DOHH2 (cell line): Measurements from ENCODE around the gene SHISA6.

ENCODE experiments used
- H3F3A ChIP-seq: fragments of 200-600 bp; sonication (generic), shearing (Covaris generic); 2 replicates; pipeline ENCODE4 v1.6.0; 2016; ENCODE audit warnings: antibody characterized with exemption, mild to moderate bottlenecking; ENCODE audit not compliant: control insufficient read depth, insufficient read depth
- H3K27ac ChIP-seq: fragments of 200-600 bp; sonication (generic); 2 replicates; pipeline ENCODE4 v1.5.1; 2014; ENCODE audit warnings: low read depth, mild to moderate bottlenecking, low read length, moderate library complexity
- H3K27me3 ChIP-seq: fragments of 200-600 bp; sonication (generic); 2 replicates; pipeline ENCODE4 v1.6.1; 2014; ENCODE audit warnings: mild to moderate bottlenecking, low read length, mixed read lengths; ENCODE audit not compliant: control insufficient read depth
- H3K36me3 ChIP-seq: fragments of 200-600 bp; sonication (generic); 2 replicates; pipeline ENCODE4 v1.6.1; 2014; ENCODE audit warnings: mild to moderate bottlenecking, low read length, moderate library complexity, mixed read lengths; ENCODE audit not compliant: control insufficient read depth
- H3K4me1 ChIP-seq: fragments of 200-600 bp; sonication (generic); 2 replicates; pipeline ENCODE4 v1.6.1; 2014; ENCODE audit warnings: mild to moderate bottlenecking, low read length, mixed read lengths; ENCODE audit not compliant: control insufficient read depth
- H3K4me2 ChIP-seq: fragments of 200-600 bp; sonication (generic); 2 replicates; pipeline ENCODE4 v1.6.0; 2014; ENCODE audit warnings: mild to moderate bottlenecking, low read length, moderate library complexity
- H3K4me3 ChIP-seq: fragments of 200-600 bp; sonication (generic); 2 replicates; pipeline ENCODE4 v1.5.1; 2014; ENCODE audit warnings: mild to moderate bottlenecking, low read length, mixed read lengths
- H3K79me2 ChIP-seq: fragments of 200-600 bp; sonication (generic); 2 replicates; pipeline ENCODE4 v1.6.1; 2014; ENCODE audit warnings: mild to moderate bottlenecking, low read length, mixed read lengths; ENCODE audit not compliant: control insufficient read depth
- H3K9me2 ChIP-seq: fragments of 200-600 bp; sonication (generic); replicated peaks from 2 replicates; pipeline ENCODE4 v1.6.1; 2014; ENCODE audit warnings: mild to moderate bottlenecking, low read length, mixed read lengths; ENCODE audit not compliant: control insufficient read depth
- H3K9me3 ChIP-seq: fragments of 200-600 bp; sonication (generic); 2 replicates; pipeline ENCODE4 v1.6.1; 2014; ENCODE audit warnings: antibody characterized with exemption, low read length, mixed read lengths; ENCODE audit not compliant: control insufficient read depth, insufficient read depth
- H4K20me1 ChIP-seq: fragments of 200-600 bp; sonication (generic); 2 replicates; pipeline ENCODE4 v1.6.0; 2014; ENCODE audit warnings: low read depth, mild to moderate bottlenecking, antibody characterized with exemption, low read length, moderate library complexity; ENCODE audit not compliant: control insufficient read depth, insufficient read depth
- CTCF ChIP-seq: fragments of 200-600 bp; sonication (generic); IDR thresholded peaks from one replicate; pipeline ENCODE4 v1.5.1; 2014; ENCODE audit warnings: antibody characterized with exemption, mild to moderate bottlenecking, low read depth, low read length; ENCODE audit not compliant: poor library complexity, severe bottlenecking
- EZH2phosphoT487 ChIP-seq: fragments of 200-600 bp; sonication (generic); IDR thresholded peaks from 2 replicates; pipeline ENCODE4 v1.6.1; 2017; ENCODE audit warnings: borderline replicate concordance, mild to moderate bottlenecking, antibody characterized with exemption, low read length, moderate library complexity, mixed read lengths

SHISA6 gene

GRCh38 chr17:11267999-11268575 lies 27.1 kb downstream of the SHISA6 start:
- Histone ChIP-seq H3K27me3 (no peaks in the 10 kb centered on the region), H3K4me1 (no peaks in the 10 kb centered on the region), H3K36me3 (no peaks in the 10 kb centered on the region), H4K20me1 (no peaks in the 10 kb centered on the region), H3K79me2 (no peaks in the 10 kb centered on the region), H3K27ac (no peak overlapping the region), H3K9me3 (peaks cover 14% of the 10 kb centered on the region; the same call in 1 of the 2 replicates), H3K4me2 (no peak overlapping the region), H3F3A (no peaks in the 10 kb centered on the region), H3K4me3 (no peak overlapping the region), H3K9me2 (no peaks in the 10 kb centered on the region)
- TF ChIP-seq EZH2phosphoT487 (no peak), CTCF (no peak)

GRCh38 chr17:11269210-11269609 lies 28.2 kb downstream of the SHISA6 start:
- no peaks in the 10 kb centered on the region for H3K27me3 ChIP-seq
- H3K27ac ChIP-seq = no peak overlapping the region
- no peaks in the 10 kb centered on the region for H4K20me1 ChIP-seq
- H3K36me3 ChIP-seq = no peaks in the 10 kb centered on the region
- H3K4me2 ChIP-seq = no peak overlapping the region
- no peaks in the 10 kb centered on the region for H3K4me1 ChIP-seq
- H3K4me3 ChIP-seq = no peak overlapping the region
- peaks cover 14% of the 10 kb centered on the region; the same call in 1 of the 2 replicates for H3K9me3 ChIP-seq
- H3F3A ChIP-seq = no peaks in the 10 kb centered on the region
- H3K9me2 ChIP-seq = no peaks in the 10 kb centered on the region
- no peaks in the 10 kb centered on the region for H3K79me2 ChIP-seq
- no peak for TF ChIP-seq EZH2phosphoT487
- TF ChIP-seq CTCF = no peak

GRCh38 chr17:11272191-11272590 lies 31.2 kb downstream of the SHISA6 start:
- Histone ChIP-seq H3K9me3 (peaks cover 11% of the 10 kb centered on the region; the same call in 1 of the 2 replicates), H3K79me2 (no peaks in the 10 kb centered on the region), H3K4me2 (no peak overlapping the region), H3K4me3 (no peak overlapping the region), H4K20me1 (no peaks in the 10 kb centered on the region), H3F3A (no peaks in the 10 kb centered on the region), H3K27ac (no peak overlapping the region), H3K36me3 (no peaks in the 10 kb centered on the region), H3K4me1 (no peaks in the 10 kb centered on the region), H3K9me2 (no peaks in the 10 kb centered on the region), H3K27me3 (no peaks in the 10 kb centered on the region)
- TF ChIP-seq CTCF = no peak
- no peak for TF ChIP-seq EZH2phosphoT487
